ENCODE measurements around the gene CAVIN3. TPM values are rescaled to one million over a fixed set of nuclear protein-coding genes. Genes with fewer than 3 reads are reported as not detected.

Gene CAVIN3
- total RNA-seq: 142 and 374 TPM in 2 replicates

GRCh38 chr11:6320411-6321155, at the start of gene CAVIN3:
Gene CAVIN3 (minus strand): TSS chr11:6320501. CDS start chr11:6320476, 25 bp downstream.
- DNase-seq (ENCODE audit: low read depth): peak; percentile 91
- TF ChIP-seq CTCF (IDR thresholded peaks at IDR 0.05; ENCODE audit: insufficient read depth, low read depth, low read length): no peak
- peak within 1 kb of the TSS; percentile 78 for H3K4me3 ChIP-seq (ENCODE audit: low read depth, low read length)

GRCh38 chr11:6365659-6366058, 45.4 kb upstream of the CAVIN3 start:
- no peak overlapping the region for H3K4me3 ChIP-seq (ENCODE audit: low read depth, low read length)
- DNase-seq (ENCODE audit: low read depth): no peak
- TF ChIP-seq CTCF (IDR thresholded peaks at IDR 0.05; ENCODE audit: insufficient read depth, low read depth, low read length): no peak

- peak; percentile 79 for DNase-seq (ENCODE audit: low read depth)
- no peak overlapping the region for H3K4me3 ChIP-seq (ENCODE audit: low read depth, low read length)
- peak; percentile 96 for TF ChIP-seq CTCF (IDR thresholded peaks at IDR 0.05; ENCODE audit: insufficient read depth, low read depth, low read length)
Measured at GRCh38 chr11:6362873-6363678, 42.8 kb upstream of the CAVIN3 start.

GRCh38 chr11:6362185-6362872, 42.0 kb upstream of the CAVIN3 start:
- no peak overlapping the region for H3K4me3 ChIP-seq (ENCODE audit: low read depth, low read length)
- TF ChIP-seq CTCF (IDR thresholded peaks at IDR 0.05; ENCODE audit: insufficient read depth, low read depth, low read length): no peak
- no peak for DNase-seq (ENCODE audit: low read depth)

GRCh38 chr11:6360183-6360582, 39.9 kb upstream of the CAVIN3 start:
- no peak overlapping the region for H3K4me3 ChIP-seq (ENCODE audit: low read depth, low read length)
- DNase-seq (ENCODE audit: low read depth): no peak
- no peak for TF ChIP-seq CTCF (IDR thresholded peaks at IDR 0.05; ENCODE audit: insufficient read depth, low read depth, low read length)

GRCh38 chr11:6357222-6357621, 36.9 kb upstream of the CAVIN3 start:
- no peak for TF ChIP-seq CTCF (IDR thresholded peaks at IDR 0.05; ENCODE audit: insufficient read depth, low read depth, low read length)
- DNase-seq (ENCODE audit: low read depth): peak; percentile 76
- no peak overlapping the region for H3K4me3 ChIP-seq (ENCODE audit: low read depth, low read length)

Data from fibroblast of villous mesenchyme (primary cell).